ENCODE results near the gene ZPR1.

Gene ZPR1

GRCh38 chr11:116727990-116728389 lies 59.8 kb downstream of the ZPR1 start:
- intact Hi-C loops (cut with DNase I): no loop called here
- no peak for DNase-seq

DNA sequence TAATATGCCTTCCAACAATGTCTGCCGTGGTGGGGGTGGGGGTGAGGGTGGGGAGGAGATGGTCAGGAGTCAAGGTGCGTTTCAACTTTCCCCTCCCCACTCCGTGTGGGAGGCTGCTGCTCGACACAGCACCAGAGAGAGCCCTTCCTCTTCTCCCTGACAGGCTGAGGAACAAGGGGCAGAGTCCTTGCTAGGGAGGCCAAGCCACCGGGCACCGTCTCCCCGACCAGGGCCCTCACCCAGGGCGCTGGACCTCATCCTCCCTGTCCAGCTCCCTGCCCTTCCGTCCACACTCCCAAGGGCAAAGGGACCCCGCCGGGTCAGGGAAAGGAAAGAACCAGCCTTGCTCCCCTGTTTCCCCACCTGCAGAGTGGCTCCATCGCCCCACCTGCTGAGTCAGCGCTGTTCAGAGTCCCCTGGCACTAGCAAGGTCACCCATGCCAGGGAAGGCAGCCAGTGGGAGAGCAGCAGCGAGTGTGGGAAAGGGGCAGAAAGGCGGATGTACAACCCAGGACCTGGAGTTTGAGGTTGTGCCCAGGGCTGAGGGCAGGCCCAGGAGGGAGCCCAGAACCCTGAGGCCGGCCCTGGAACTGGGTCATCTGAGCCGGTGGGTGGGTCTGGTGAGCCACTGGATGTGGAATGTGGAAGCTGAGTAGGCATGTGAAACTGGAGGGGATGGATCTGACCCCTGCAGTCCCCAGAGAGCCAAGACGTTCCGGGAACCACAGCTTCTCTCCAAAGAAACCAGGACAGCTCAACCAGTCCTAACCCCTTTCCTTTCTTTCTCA lies 62.2 kb downstream of the ZPR1 start:
- peak in 4 of 10 donors; percentile 31 to 86 (median 46) for DNase-seq
- intact Hi-C loops (cut with DNase I): no loop called here

DNA sequence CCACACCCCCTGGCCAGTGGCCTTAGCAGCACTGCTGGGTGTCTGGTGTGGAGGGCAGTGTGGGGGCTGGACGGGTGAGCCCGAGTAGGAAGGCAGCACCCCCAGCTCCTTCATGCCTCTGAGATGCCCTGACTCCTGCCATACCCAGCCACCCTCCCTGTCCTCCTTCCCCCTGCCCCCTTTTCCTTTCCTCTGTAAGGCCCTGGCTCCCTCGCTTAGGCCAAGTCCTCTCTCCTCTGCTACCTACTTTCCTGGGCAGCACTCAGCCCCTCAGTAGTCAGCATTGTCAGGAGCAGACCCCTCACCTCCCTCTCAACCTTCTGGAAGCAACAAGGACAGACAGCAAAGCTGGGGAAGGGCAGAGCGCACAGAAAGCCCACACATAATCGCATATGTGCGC lies 63.0 kb downstream of the ZPR1 start:
- intact Hi-C loops (cut with DNase I): no loop called here
- no peak for DNase-seq
